GM21360 (cell line): ENCODE data around the gene MOCOS.
"Not testable (repeated sequence)": the region's sequence is repeated elsewhere in the genome, so short reads cannot be mapped to it uniquely, and the experiment has no call there.

ENCODE experiments used
- ATAC-seq: cut with Tn5 transposase; IDR thresholded peaks from one replicate; pipeline ENCODE4 v1.9.1; 2021; ENCODE audit warnings: mild to moderate bottlenecking, moderate library complexity; ENCODE audit not compliant: unreplicated experiment

The MOCOS gene

DNA sequence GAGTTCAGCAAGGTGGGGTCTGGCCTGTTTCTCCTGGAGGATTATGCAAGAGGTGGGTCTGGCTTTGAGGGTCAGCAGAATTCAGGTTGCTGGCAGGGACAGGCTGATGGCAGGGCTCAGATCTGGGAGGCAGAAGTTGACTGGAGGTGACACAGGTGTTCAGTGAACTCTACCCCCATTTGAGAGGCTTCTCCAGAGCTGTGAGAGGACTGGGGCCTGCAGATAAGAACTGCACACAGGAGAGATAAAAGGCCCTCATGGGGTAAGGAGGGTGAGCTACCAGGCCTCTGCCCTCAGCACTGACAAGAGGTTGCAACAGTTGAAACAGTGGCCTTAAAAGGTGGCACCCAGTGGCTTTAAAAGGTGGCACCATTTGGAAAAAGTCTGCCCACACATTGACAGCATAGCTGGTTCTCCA is 13.1 kb downstream of the MOCOS start:
- no peak for ATAC-seq

DNA sequence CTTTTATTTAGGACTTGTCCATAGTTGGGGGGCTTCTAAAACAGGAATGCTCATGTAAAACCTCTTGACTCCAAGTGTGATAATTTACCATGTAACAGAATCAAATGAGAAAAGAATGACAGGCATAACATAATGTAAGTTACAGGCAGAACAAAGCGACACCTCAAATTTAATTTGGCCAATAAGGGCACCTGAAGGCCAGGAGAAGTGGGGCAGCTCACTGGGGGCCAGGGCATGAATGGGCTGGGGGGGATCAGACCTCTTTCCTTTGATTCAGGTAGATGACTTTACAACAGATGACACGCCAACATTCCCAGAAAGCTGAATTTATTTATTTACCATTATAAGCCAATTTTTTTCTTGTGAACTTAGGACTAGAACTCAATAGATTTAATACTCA is 14.5 kb downstream of the MOCOS start:
- no peak for ATAC-seq

GRCh38 chr18:36203360-36203895 is 16.1 kb downstream of the MOCOS start:
- ATAC-seq, result no peak

GRCh38 chr18:36205166-36205565 is 17.9 kb downstream of the MOCOS start:
- no peak for ATAC-seq

DNA sequence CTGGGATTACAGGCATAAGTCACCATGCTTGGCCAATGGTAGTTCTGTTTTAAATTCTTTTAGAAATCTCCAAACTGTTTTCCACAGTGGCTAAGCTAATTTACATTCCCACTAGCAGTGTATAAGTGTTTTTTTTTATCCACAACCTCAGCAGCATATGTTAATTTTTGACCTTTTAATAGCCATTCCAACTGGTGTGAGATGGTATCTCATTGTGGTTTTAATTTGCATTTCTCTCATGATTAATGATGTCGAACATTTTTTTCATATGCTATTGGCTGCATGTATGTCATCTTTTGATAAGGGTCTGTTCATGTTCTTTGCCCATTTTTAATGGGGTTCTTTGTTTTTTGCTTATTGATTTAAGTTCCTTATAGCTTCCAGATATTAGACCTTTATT is 20.0 kb downstream of the MOCOS start:
- ATAC-seq, result no peak

DNA sequence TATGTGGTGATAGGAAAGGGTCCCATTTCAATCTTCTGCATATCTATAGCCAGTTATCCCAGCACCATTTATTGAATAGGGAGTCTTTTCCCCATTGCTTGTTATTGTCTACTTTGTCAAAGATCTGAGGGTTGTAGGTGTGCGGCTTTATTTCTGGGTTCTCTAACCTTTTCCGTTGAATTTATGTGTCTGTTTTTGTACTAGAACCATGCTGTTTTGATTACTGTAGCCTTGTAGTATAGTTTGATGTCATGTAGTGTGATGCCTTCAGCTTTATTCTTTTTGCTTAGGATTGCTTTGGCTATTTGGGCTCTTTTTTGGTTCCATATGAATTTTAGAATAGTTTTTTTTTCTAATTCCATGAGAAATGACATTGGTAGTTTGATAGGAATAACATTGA is 20.7 kb downstream of the MOCOS start:
- not testable (repeated sequence) for ATAC-seq

GRCh38 chr18:36211612-36212065 is 24.3 kb downstream of the MOCOS start:
- ATAC-seq, result no peak

DNA sequence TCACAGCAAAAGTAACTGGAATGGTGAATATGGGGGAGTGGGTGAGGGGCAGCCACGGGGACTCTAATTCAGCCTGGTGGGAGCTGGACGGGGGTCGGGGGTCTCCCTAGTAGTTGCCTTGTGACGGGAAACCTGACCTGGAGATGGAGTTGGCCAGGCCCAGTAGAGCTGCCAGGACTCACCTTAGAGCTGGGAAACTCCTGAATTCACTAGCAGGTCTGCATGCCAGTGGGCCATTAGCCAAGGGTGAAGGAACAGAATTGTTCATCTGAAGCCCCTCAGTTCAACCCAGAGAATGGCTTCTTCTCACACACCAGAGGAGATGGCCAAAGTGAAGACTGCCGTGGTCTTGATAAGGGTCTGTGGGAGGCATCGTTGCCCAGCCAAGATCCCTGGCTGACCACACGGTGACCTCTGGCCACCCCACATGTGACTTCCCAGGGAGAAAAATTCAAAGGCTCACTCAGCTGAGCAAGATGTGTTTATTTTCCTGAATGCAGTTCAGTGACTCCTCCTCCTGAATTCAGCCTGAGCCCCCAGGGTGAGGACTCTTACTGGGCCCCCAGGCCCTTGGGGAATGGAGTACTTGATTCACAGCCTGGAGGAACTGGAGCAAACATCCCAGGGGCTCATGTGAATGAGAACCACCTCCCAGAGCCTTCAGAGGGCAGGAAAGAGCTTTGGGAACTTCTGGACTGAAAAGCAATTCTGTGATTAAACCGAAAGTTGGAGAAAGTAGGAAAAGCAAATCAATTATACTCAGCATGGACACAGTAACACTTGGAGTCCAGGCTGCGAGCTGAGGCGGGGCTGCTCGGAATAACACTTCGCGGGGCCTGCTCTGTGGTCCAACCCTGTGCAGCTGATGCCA is 25.2 kb downstream of the MOCOS start:
- no peak for ATAC-seq

DNA sequence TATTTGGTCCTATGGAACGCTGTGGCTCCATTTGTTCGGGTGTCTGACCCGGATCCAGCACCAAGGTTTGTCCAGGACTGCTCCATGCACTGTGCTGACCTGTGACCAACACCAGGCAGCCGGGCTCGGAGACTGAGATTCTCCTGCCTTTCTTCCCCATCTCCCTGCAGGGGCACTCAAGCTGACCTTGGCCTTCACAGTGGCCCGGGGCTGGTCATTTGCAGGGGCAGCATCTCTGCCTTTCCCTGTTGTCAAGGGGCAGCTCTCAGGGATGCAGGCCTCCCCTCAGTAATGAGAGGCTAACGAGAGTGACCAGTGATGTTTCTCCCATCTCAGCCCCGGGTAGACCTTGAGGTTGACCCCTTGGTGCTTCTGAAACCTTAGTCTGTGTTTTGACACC is 27.5 kb downstream of the MOCOS start:
- no peak for ATAC-seq

GRCh38 chr18:36215577-36215976 is 28.3 kb downstream of the MOCOS start:
- no peak for ATAC-seq

DNA sequence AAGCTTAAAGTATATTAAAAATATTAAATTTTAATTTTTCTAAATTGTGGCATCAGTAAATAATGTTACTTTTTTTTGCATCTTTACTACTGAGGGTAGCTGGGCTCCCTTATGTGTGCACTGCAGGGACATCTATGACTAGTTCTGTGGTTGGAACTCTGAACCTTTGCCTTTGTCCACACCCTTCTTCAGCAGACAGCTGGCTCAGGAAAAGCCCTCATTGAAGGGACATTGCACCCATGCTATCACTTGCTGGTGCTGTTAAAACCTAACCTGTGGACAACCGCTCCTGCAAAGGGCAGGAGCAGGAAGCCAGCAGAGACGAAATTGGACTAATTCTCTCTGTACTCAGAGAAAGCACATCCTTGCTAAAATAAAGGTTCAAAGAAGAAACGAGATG is 30.1 kb downstream of the MOCOS start:
- ATAC-seq, result no peak

- no peak for ATAC-seq
These were observed 41.9 kb downstream of the MOCOS start for GRCh38 chr18:36229188-36229587.

- ATAC-seq, result not testable (repeated sequence)
These were observed 53.2 kb downstream of the MOCOS start for GRCh38 chr18:36240510-36240909.

DNA sequence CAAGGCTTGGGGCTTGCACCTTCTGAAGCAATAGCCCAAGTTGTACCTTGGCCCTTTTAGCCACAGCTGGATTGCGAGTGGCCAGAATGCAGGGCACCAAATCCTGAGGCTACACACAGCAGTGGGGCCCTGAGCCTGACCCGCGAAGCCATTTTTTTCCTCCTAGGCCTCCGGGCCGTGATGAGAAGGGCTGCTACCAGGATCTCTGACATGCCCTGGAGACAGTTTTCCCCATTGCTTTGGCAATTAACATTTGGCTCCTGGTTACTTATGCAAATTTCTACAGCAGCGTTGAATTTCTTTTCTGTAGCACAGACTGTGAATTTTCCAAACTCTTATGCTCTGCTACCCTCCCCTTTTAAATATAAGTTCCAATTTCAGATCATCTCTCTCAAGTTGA is 54.5 kb downstream of the MOCOS start:
- no peak for ATAC-seq

- ATAC-seq, result no peak
These were observed 59.7 kb downstream of the MOCOS start for GRCh38 chr18:36247036-36247435.

DNA sequence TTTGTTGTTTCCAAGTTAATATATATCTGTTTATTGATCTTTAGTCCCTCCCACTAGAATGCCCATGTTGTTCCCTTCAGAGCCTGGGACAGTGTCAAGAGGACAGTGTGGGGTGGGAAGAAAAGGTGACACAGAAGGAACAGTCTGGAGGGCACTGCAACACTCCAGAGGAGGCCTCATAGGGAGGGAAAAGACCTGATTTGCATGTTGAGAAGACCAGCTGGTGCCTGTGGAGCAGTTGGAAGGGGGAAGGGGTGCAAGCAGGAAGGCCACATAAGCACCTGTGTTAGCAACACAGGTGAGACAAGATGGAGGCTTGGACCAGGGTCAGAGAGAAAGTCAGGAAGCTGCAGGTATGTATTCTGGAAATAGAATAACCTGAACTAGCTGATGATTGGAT is 62.1 kb downstream of the MOCOS start:
- ATAC-seq, result no peak

GRCh38 chr18:36250827-36251226 is 63.5 kb downstream of the MOCOS start:
- ATAC-seq, result no peak

DNA sequence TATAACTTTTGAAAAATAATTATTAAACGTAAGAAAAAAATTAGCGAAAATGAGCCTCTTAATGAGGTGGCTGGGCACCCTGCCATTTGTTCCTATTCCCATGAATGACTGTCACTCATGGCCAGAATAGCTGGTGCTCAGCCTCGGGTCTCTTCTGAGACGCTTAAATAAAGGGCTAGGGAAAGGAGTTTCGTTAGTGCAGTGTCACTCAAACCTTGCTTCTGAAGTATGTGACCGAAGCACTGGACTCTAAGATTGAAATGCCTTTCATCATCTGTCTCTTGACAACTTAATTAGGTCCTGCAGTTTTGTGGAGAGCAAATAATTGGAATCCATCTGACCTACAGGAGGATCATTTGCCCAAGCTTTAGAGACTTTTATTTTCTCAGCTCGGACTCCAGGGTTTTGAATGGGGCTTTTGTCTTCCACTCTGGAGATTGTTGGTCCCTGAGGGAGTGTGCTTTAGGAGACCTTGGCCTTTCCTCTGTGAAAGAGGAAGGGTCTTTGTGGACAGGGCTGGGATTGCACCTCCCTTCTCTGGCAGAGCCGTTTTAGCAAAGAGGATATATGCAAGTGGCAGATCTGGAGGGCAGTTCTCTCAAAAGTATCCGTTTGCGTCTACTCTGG is 67.9 kb downstream of the MOCOS start:
- no peak for ATAC-seq

DNA sequence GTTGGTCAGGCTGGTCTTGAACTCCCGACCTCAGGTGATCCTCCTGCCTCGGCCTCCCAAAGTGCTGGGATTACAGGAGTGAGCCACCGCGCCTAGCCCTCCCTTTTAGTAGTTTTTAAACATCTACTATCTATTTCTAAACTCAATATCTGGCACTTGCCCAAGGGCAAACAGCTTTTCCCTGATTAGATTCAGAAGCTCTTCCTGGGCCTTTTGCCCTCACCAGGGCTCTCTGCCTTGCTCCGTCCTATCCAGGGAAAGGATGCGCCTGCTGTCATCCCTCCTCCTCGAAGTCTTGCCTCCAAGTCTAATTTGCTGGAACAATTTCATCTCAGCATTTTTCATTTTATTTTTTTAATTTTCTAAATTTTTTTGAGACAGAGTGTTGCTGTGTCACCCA is 68.8 kb downstream of the MOCOS start:
- no peak for ATAC-seq

- no peak for ATAC-seq
These were observed 75.7 kb downstream of the MOCOS start for GRCh38 chr18:36262971-36263370.

DNA sequence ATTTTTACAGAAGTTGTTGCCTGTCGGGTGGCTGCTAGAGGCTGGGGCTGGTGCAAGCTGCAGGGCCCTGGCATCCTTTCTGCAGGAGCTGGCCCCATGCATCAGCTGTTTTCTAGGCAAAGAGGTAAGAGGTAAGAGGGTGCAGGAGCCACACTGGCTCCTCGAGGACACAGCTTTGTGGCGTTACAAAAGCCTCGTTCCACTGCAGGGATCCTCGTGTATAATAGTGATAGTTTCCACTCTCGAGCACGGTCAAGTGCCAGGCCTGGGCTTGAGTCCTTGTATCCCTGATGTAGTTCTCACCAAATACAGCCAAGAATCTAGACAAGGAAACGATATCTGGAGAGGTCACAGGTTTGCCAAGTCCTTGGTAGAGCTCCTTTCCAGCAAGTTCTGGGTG is 77.0 kb downstream of the MOCOS start:
- no peak for ATAC-seq

GRCh38 chr18:36265015-36265414 is 77.7 kb downstream of the MOCOS start:
- no peak for ATAC-seq
